Lung (tissue), 12 donors: ENCODE results near the gene NTM. TPM values are rescaled to one million over a fixed set of nuclear protein-coding genes. Genes with fewer than 3 reads are reported as not detected.

Experiments used
- ATAC-seq: fragments of 200-7000 bp; cut with Tn5 transposase; one replicate; pipeline ENCODE4 v1.9.1; 2020; ENCODE audit warnings: moderate number of reproducible peaks; ENCODE audit not compliant: insufficient read depth, low FRiP score
- DNase-seq, 3 donors: peaks; one replicate each; pipeline ENCODE4 v3.0.0-alpha.2; 2013 to 2017
- H3K27ac ChIP-seq, 2 donors: one replicate each; pipeline ENCODE4 v1.5.1; 2013; ENCODE audit warnings: mild to moderate bottlenecking in 2 of 2, moderate library complexity in 2 of 2, control low read depth in 1 of 2, inconsistent platforms in 1 of 2, low read depth in 1 of 2, low read length in 1 of 2
- H3K27me3 ChIP-seq, 3 donors: one replicate each; pipeline ENCODE4 v1.5.1; 2013; ENCODE audit warnings: low read length in 2 of 3; ENCODE audit not compliant: control insufficient read depth in 3 of 3, insufficient read depth in 3 of 3
- H3K36me3 ChIP-seq, 4 donors: one replicate each; pipeline ENCODE4 v1.5.1; 2013; ENCODE audit warnings: low read length in 4 of 4, mild to moderate bottlenecking in 1 of 4, moderate library complexity in 1 of 4; ENCODE audit not compliant: control insufficient read depth in 4 of 4, insufficient read depth in 4 of 4
- H3K4me1 ChIP-seq, 5 donors: one replicate each; pipeline ENCODE4 v1.5.1; 2013; ENCODE audit warnings: low read length in 5 of 5, mild to moderate bottlenecking in 2 of 5, moderate library complexity in 1 of 5; ENCODE audit not compliant: control insufficient read depth in 5 of 5, insufficient read depth in 5 of 5
- H3K4me3 ChIP-seq: one replicate; pipeline ENCODE4 v1.5.1; 2013; ENCODE audit warnings: mild to moderate bottlenecking, control low read depth, moderate library complexity
- H3K9ac ChIP-seq, 2 donors: one replicate each; pipeline ENCODE4 v1.5.1; 2013; ENCODE audit warnings: low read length in 2 of 2, control low read depth in 1 of 2; ENCODE audit not compliant: insufficient read depth in 1 of 2
- H3K9me3 ChIP-seq, 4 donors: one replicate each; pipeline ENCODE4 v1.5.1; 2013; ENCODE audit warnings: low read length in 3 of 4, mild to moderate bottlenecking in 1 of 4, moderate library complexity in 1 of 4; ENCODE audit not compliant: control insufficient read depth in 4 of 4, insufficient read depth in 3 of 4
- WGBS, 2 donors: extraction: QIAGEN DNeasy Blood & Tissue Kit; methylation state at CpG; one replicate each; pipeline ENCODE4 v1.1.7; 2013; 5-methylcytosine and 5-hydroxymethylcytosine counted together
- polyA plus RNA-seq, 2 donors: library from polyadenylated mRNA; stranded (reverse); fragments of 200-250 nt; gene quantifications; one replicate each; pipeline ENCODE4 v1.2.1, GENCODE V29; 2013
- total RNA-seq, 2 donors: library from RNA; depleted of rRNA in 1 of 2; stranded (reverse); fragments of >200 nt in 1 of 2; gene quantifications; one replicate each; pipeline ENCODE4 v1.2.1, GENCODE V29; 2014 to 2021
- TF ChIP-seq, protein P1 (sequence below): IDR thresholded peaks from 2 replicates; pipeline ENCODE4 v1.5.1; 2012; ENCODE audit warnings: mild to moderate bottlenecking; ENCODE audit errors: control extremely low read depth, extremely low read depth
- donor health status: control.
- donor health status: control.
- donor health status: Bipolar disorder and iron deficiency.
- donor health status: healthy.
- donor health status: DM: yes; HTN: yes; CAD: no.

NTM gene
- total and polyA plus RNA-seq, 4 donors, result 0.39 to 30.9 (median 7.2) TPM

DNA sequence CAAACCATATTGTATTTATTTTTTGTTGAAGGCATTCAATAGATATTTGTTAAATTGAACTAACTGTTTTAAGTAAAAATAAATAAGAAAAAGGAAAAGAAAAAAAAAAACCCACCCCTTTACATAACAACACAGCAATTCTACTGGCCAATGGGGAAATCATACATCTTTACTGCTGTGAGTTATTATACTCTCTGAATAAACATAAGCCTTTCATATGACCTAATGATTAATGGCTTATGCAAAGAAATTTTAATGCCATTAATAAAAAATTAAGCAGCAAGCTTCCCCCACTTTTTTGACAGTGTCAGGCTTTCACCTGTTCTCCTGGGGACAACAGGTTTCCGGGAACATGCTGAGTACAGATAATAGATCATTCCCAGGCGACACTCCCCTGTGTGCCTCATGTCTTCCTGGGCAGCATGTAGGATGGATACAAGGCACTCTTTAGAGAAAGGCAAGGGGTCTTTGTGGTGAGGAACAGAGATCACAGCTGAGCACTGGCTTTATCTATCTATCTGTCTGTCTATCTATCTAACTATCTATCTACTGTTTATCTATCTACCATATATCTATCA, 676.0 kb downstream of the NTM start:
- Histone ChIP-seq H3K4me3 (no peak overlapping the region), H3K9ac (no peak overlapping the region), H3K27me3 (no peaks in the 10 kb centered on the region), H3K9me3 (peaks cover 0 to 2% (median 0%) of the 10 kb centered on the region in 4 donors), H3K36me3 (no peaks in the 10 kb centered on the region), H3K4me1 (peaks cover 0 to 21% (median 0%) of the 10 kb centered on the region in 5 donors), H3K27ac (no peak overlapping the region)
- no peak for DNase-seq
- no peak for ATAC-seq
- 82 to 95% methylated on average over 2 of the region's 2 CpGs for WGBS, 2 donors
- TF ChIP-seq, protein P1, sequence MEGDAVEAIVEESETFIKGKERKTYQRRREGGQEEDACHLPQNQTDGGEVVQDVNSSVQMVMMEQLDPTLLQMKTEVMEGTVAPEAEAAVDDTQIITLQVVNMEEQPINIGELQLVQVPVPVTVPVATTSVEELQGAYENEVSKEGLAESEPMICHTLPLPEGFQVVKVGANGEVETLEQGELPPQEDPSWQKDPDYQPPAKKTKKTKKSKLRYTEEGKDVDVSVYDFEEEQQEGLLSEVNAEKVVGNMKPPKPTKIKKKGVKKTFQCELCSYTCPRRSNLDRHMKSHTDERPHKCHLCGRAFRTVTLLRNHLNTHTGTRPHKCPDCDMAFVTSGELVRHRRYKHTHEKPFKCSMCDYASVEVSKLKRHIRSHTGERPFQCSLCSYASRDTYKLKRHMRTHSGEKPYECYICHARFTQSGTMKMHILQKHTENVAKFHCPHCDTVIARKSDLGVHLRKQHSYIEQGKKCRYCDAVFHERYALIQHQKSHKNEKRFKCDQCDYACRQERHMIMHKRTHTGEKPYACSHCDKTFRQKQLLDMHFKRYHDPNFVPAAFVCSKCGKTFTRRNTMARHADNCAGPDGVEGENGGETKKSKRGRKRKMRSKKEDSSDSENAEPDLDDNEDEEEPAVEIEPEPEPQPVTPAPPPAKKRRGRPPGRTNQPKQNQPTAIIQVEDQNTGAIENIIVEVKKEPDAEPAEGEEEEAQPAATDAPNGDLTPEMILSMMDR, result no peak

DNA sequence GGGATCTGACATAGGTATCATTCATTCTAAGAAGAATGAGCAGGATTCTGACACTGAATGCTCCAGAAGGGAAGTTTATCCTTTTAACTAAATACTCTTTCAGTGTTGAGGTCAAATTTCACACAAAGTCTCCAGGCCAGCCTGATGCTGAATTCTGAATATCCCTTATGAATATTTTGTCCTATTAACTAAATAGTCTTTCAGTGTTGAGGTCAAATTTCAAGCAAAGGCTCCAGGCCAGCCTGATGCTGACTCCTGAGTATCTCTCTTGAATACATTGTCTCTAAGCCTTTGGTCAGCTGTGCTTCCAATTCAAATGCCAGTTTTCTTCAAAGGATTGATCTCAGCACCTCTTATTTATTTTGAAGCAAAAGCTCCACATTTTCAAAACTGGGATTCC, 676.8 kb downstream of the NTM start:
- Histone ChIP-seq H3K36me3 (no peaks in the 10 kb centered on the region), H3K27me3 (no peaks in the 10 kb centered on the region), H3K27ac (no peak overlapping the region), H3K4me1 (peaks cover 0 to 25% (median 0%) of the 10 kb centered on the region in 5 donors), H3K9me3 (peaks cover 0 to 2% (median 0%) of the 10 kb centered on the region in 4 donors), H3K9ac (no peak overlapping the region), H3K4me3 (no peak overlapping the region)
- DNase-seq (no peak), ATAC-seq (no peak)
- TF ChIP-seq, protein P1, result no peak

DNA sequence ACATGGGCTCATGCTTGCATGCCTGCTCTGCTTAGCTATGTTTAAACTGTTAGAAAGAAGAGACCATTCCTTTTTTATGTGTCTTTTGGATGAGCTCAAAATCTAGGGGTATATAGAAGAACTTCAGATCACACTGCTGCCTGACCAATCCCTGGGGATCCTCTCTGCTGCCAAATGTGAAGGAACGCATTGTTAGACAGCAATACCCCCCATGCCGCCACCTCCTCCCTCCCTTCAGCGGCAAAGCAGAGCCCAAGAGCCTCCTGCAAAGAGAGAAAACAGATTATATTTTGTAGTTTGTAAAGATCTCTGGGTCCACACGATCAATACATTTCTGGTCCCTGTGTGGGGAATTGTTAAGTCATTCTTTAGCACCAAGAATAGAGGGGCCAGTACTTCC, 677.6 kb downstream of the NTM start:
- TF ChIP-seq, protein P1, result no peak
- no peak overlapping the region for H3K4me3 ChIP-seq
- H3K27ac ChIP-seq, result no peak overlapping the region
- H3K4me1 ChIP-seq, result peaks cover 0 to 25% (median 0%) of the 10 kb centered on the region in 5 donors
- H3K36me3 ChIP-seq, result no peaks in the 10 kb centered on the region
- no peaks in the 10 kb centered on the region for H3K27me3 ChIP-seq
- DNase-seq (peak in 1 of 3 donors; percentile 27), ATAC-seq (no peak)
- WGBS, 2 donors, result 83 to 89% methylated on average over 4 of the region's 4 CpGs
- no peak overlapping the region for H3K9ac ChIP-seq
- peaks cover 0 to 2% (median 0%) of the 10 kb centered on the region in 4 donors for H3K9me3 ChIP-seq

DNA sequence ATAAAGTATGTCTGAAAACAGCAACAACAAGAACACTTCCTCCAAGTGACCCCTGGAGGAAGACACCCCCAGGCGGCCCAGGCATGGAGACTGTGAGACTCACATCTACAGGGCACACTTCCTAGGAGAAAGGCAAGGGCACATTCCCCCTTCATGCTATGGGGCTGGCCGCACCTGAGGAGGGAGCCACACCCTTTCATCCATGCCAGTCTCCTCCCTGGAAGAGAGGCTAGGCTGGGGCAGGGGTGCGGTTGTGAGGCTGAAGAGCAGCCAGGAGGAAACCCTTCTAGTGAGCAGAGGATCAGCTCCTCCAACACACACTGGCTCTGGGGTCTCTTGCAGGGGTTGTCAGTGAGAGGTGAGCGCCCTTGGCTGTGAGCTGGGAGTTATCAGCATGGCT, 678.8 kb downstream of the NTM start:
- no peaks in the 10 kb centered on the region for H3K36me3 ChIP-seq

More for the DNA sequence above, 678.8 kb downstream of the NTM start:
- no peak overlapping the region for H3K27ac ChIP-seq
- DNase-seq (no peak), ATAC-seq (no peak)
- H3K27me3 ChIP-seq, result no peaks in the 10 kb centered on the region
- WGBS, 2 donors, result 87 to 91% methylated on average over 4 of the region's 4 CpGs
- TF ChIP-seq, protein P1, result no peak
- no peak overlapping the region for H3K9ac ChIP-seq
- H3K4me3 ChIP-seq, result no peak overlapping the region
- peaks cover 0 to 25% (median 0%) of the 10 kb centered on the region in 5 donors for H3K4me1 ChIP-seq
- H3K9me3 ChIP-seq, result peaks cover 0 to 2% (median 0%) of the 10 kb centered on the region in 4 donors
